Cardiac fibroblast (primary cell): Measurements from ENCODE around the gene MSL1.
A peak's percentile ranks its signal among the peaks of the same experiment; 100 is the strongest.

ENCODE experiments used
- DNase-seq, 2 donors: peaks; one replicate each; pipeline versions ENCODE4 v3.0.0 to v3.0.0-alpha.2; 2010; ENCODE audit warnings: low read depth in 2 of 2
- H3K4me3 ChIP-seq, 2 donors: replicated peaks in 1 of 2; 1 replicate in 1 of 2; 2 replicates in 1 of 2; pipeline ENCODE4 v1.5.1; 2011; ENCODE audit warnings: low read depth in 2 of 2, low read length in 2 of 2, mild to moderate bottlenecking in 2 of 2, moderate library complexity in 1 of 2
- TF ChIP-seq, protein P1 (sequence below): IDR thresholded peaks from one replicate; pipeline ENCODE4 v1.5.1; 2011; ENCODE audit warnings: low read depth, mild to moderate bottlenecking, low read length, inconsistent platforms

MSL1 gene

DNA sequence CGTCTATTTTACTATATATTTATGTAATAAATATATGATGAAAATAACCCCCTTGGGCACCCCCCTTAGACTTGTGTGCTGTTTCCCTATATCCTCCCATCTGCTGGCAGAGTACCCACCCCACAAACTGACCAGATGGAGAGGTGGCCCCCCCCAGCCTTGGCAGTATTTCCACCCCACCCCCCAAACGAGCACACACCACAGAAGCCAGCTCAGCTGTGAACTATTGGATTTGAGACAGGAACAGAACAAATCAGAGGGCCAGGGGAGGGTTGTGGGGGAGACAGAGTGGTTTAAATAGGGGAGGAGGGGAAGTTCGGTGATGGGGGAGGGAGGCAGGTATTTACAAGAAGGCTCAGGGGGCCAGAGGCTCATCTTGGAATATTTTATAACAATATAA is 29.2 kb upstream of the MSL1 start:
- TF ChIP-seq, protein P1, sequence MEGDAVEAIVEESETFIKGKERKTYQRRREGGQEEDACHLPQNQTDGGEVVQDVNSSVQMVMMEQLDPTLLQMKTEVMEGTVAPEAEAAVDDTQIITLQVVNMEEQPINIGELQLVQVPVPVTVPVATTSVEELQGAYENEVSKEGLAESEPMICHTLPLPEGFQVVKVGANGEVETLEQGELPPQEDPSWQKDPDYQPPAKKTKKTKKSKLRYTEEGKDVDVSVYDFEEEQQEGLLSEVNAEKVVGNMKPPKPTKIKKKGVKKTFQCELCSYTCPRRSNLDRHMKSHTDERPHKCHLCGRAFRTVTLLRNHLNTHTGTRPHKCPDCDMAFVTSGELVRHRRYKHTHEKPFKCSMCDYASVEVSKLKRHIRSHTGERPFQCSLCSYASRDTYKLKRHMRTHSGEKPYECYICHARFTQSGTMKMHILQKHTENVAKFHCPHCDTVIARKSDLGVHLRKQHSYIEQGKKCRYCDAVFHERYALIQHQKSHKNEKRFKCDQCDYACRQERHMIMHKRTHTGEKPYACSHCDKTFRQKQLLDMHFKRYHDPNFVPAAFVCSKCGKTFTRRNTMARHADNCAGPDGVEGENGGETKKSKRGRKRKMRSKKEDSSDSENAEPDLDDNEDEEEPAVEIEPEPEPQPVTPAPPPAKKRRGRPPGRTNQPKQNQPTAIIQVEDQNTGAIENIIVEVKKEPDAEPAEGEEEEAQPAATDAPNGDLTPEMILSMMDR, result no peak
- no peak overlapping the region for H3K4me3 ChIP-seq
- no peak for DNase-seq

DNA sequence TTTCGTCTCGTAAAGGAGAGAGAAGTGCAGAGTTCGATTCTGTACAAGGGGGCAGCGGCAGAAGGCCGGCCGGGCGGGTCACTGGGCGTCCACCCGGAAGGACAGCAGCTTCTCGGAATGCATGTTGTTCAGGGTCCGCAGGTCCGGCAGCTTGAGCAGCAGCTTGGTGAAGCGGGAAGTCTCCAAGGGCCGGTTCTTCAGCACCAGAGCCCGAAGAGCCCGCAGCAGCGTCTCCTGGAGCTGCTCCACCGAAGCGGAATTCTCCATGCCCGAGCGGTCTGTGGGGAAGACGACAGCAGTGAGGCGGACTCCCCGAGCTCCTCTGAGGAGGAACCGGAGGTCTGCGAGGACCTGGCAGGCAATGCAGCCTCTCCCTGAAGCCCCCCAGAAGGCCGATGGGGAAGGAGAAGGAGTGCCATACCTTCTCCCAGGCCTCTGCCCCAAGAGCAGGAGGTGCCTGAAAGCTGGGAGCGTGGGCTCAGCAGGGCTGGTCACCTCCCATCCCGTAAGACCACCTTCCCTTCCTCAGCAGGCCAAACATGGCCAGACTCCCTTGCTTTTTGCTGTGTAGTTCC is 28.7 kb upstream of the MSL1 start:
- TF ChIP-seq, protein P1, result no peak
- DNase-seq, result no peak

DNA sequence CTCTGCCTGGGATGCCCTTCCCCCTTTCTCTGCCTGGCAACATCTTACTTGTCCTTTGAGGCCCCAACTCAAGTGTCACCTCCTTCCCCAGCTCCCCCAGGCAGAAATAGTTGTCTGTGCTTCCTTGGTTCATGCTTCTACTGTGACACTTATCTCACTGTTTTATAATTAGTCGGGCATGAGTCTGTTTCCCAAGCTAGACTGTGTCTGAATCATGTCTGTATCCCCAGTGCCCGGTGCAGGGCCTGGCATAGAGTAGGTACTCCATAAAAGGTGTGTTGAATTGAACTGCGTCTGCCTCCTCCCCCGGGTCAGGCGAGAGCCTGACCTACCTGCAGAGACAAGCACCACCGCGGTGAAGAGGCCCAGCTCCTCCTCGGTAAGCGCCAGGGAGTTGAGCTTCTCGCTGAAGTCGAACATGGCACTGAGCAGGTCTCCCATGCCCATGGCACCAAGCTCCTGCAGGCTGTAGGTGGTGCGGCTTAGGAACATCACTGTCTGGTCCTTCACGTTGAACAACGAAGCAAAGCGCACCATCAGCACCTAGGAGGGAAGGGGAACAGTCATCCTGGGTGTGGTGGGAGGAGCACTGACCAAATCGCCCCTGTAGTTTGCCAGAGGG is 28.1 kb upstream of the MSL1 start:
- H3K4me3 ChIP-seq, result no peak overlapping the region
- TF ChIP-seq, protein P1, result no peak
- DNase-seq, result no peak

More for the DNA sequence above, 28.7 kb upstream of the MSL1 start:
- no peak overlapping the region for H3K4me3 ChIP-seq

DNA sequence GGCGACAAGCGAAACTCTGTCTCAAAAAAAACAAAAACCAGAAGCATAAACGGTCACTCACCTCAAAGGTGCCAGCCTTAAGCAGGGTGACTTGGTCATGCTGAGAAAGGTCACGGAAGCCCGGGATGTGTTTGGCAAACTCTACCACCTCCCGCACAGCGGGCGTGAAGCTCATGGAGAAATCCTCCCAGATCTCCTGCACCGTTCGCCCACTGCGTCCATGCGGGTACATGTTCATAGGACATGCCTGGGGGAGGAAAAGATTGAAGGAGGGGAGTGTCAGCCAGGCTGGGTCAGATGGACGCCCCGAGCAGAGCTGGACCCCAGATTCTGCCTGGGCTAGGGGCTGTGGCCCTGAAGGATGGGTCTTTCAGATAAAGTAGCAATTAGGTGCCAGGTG is 26.9 kb upstream of the MSL1 start:
- H3K4me3 ChIP-seq, result no peak overlapping the region

DNA sequence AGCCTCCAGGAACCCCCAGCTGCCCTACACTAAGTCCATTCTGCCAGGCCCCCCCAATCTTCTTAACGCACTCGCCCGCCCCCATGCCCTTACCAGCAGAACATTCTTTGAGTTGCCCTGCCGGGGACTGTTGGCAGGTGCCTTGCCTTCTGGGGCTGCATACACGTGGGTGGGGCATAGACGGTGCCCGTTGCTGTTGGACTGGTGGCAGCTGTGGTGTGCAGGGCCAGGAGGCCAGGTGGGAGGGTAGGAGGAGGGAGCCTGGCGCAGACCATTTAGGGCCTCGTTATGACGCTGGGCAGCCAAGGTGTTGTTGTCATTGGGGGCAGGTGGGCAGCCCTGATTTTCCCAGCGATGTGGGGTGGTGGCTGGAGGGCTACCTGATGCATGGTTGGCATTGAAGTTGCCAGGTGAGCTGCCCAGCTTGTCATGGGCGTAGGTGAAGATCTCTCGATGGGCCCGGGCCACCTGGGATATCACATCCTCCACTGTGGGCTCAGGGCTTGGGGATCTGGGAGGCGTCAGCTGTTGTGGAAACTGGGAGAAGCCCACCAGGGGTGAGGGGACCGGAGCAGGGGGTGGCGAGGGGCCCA is 26.3 kb upstream of the MSL1 start:
- H3K4me3 ChIP-seq, result no peak overlapping the region
- TF ChIP-seq, protein P1, result no peak
- DNase-seq, result no peak

More for the DNA sequence above, 26.9 kb upstream of the MSL1 start:
- TF ChIP-seq, protein P1, result no peak
- DNase-seq, result no peak

DNA sequence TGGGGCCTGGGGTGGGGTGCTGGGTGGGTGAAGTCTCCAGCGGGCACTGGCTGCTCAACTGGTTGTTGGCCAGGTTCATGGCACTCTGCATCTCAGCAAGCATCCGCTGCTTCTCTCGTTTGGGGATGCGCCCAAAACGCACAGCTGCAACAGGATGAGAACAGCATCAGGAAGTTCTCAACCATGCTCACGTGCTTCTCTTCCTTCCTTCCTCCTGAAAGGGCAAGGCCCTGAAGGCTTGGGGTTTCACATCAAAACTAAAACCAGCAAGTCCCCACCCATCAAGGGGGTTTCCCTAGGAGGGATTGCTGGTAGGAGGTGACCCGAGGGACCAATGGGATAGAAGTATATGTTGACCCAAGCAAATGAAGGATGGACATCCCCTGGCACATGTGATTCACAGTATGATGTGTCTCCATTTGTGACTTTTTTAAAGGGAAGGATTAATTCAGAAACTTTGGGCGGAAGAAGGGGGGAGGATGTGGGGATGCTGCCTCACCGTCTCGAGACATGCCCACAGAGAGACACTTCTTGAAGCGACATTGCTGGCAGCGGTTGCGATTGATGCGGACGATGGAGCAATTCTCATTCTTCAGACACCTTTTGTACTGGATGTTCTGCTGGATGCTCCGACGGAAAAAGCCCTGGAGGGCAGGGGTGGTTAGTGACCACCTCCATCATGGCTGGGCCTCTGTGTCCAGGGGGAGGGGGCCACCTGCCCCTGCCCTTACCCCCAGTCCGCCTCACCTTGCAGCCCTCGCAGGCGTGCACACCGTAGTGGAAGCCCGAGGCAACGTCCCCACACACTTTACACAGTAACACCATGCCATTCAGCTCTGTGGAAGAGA is 25.6 kb upstream of the MSL1 start:
- no peak overlapping the region for H3K4me3 ChIP-seq
- TF ChIP-seq, protein P1, result no peak
- peak in 1 of 2 donors; percentile 61 for DNase-seq
